ENCODE measurements around the gene PNKD. TPM values are rescaled to one million over a fixed set of nuclear protein-coding genes. Genes with fewer than 3 reads are reported as not detected.
A peak's percentile ranks its signal among the peaks of the same experiment; 100 is the strongest.

PNKD gene
- total RNA-seq, 1 donor from 2014 or later = 10.3 TPM

- Histone ChIP-seq H3K36me3 (ENCODE audit: control insufficient read depth, insufficient read depth, low read length) (peaks cover 21% of the 10 kb centered on the region), H3K27me3 (ENCODE audit: control insufficient read depth, insufficient read depth, low read length) (no peaks in the 10 kb centered on the region), H3K4me3 (ENCODE audit: low read depth, low read length) (no peak overlapping the region)
- FAIRE-seq = no peak
- TF ChIP-seq CTCF (IDR thresholded peaks at IDR 0.05; ENCODE audit: insufficient read depth, low read length, severe bottlenecking) = no peak
- no peak for DNase-seq (ENCODE audit: low read depth)
Measured at GRCh38 chr2:218266316-218266979, 3.9 kb upstream of the PNKD start.

GRCh38 chr2:218267259-218267658, 3.1 kb upstream of the PNKD start:
- peaks cover 21% of the 10 kb centered on the region for H3K36me3 ChIP-seq (ENCODE audit: control insufficient read depth, insufficient read depth, low read length)
- no peak for FAIRE-seq

GRCh38 chr2:218270721-218271486, 585 bp downstream of the PNKD start:
- DNase-seq (ENCODE audit: low read depth) (peak; percentile 50), FAIRE-seq (no peak)
- peak overlapping the region; percentile 84 for H3K4me3 ChIP-seq (ENCODE audit: low read depth, low read length)
- H3K27me3 ChIP-seq (ENCODE audit: control insufficient read depth, insufficient read depth, low read length) = no peaks in the 10 kb centered on the region
- no peak for TF ChIP-seq CTCF (IDR thresholded peaks at IDR 0.05; ENCODE audit: insufficient read depth, low read length, severe bottlenecking)
- peaks cover 25% of the 10 kb centered on the region for H3K36me3 ChIP-seq (ENCODE audit: control insufficient read depth, insufficient read depth, low read length)

More at GRCh38 chr2:218267259-218267658, 3.1 kb upstream of the PNKD start:
- H3K4me3 ChIP-seq (ENCODE audit: low read depth, low read length) = no peak overlapping the region
- DNase-seq (ENCODE audit: low read depth) = no peak
- H3K27me3 ChIP-seq (ENCODE audit: control insufficient read depth, insufficient read depth, low read length) = no peaks in the 10 kb centered on the region
- TF ChIP-seq CTCF (IDR thresholded peaks at IDR 0.05; ENCODE audit: insufficient read depth, low read length, severe bottlenecking) = no peak

GRCh38 chr2:218271487-218271797, 1.1 kb downstream of the PNKD start:
- Histone ChIP-seq H3K36me3 (ENCODE audit: control insufficient read depth, insufficient read depth, low read length) (peaks cover 26% of the 10 kb centered on the region), H3K27me3 (ENCODE audit: control insufficient read depth, insufficient read depth, low read length) (no peaks in the 10 kb centered on the region), H3K4me3 (ENCODE audit: low read depth, low read length) (peak overlapping the region; percentile 84)
- DNase-seq (ENCODE audit: low read depth) (peak; percentile 46), FAIRE-seq (no peak)
- TF ChIP-seq CTCF (IDR thresholded peaks at IDR 0.05; ENCODE audit: insufficient read depth, low read length, severe bottlenecking) = no peak

- H3K27me3 ChIP-seq (ENCODE audit: control insufficient read depth, insufficient read depth, low read length) = no peaks in the 10 kb centered on the region
- FAIRE-seq (no peak), DNase-seq (ENCODE audit: low read depth) (no peak)
- H3K36me3 ChIP-seq (ENCODE audit: control insufficient read depth, insufficient read depth, low read length) = peaks cover 28% of the 10 kb centered on the region
- TF ChIP-seq CTCF (IDR thresholded peaks at IDR 0.05; ENCODE audit: insufficient read depth, low read length, severe bottlenecking) = no peak
- no peak overlapping the region for H3K4me3 ChIP-seq (ENCODE audit: low read depth, low read length)
Measured at GRCh38 chr2:218271865-218272530, 1.7 kb downstream of the PNKD start.
